Tibial nerve (tissue), 4 donors: ENCODE measurements around the gene TIGIT.
"Not testable (repeated sequence)": the region's sequence is repeated elsewhere in the genome, so short reads cannot be mapped to it uniquely, and the experiment has no call there.

Experiments
- CTCF ChIP-seq, 5 experiments: fragments of 200-600 bp in 3 of 5; fragments of 450-650 bp in 2 of 5; sonication (generic) in 3 of 5; IDR thresholded peaks; one replicate each; pipeline ENCODE4 v1.5.1; 2016 to 2019; ENCODE audit warnings: antibody characterized with exemption in 5 of 5, mild to moderate bottlenecking in 3 of 5, moderate library complexity in 2 of 5
- EP300 ChIP-seq, 2 donors: sonication (generic); formaldehyde crosslinking; IDR thresholded peaks; one replicate each; pipeline ENCODE4 v1.6.1; 2017; ENCODE audit warnings: antibody characterized with exemption in 2 of 2, mild to moderate bottlenecking in 1 of 2
- POLR2A ChIP-seq, 2 donors: fragments of 450-650 bp; IDR thresholded peaks; one replicate each; pipeline ENCODE4 v1.6.1; 2017; ENCODE audit warnings: antibody characterized with exemption in 2 of 2, mild to moderate bottlenecking in 2 of 2, moderate library complexity in 2 of 2

- TF ChIP-seq CTCF, POLR2A, EP300 (IDR thresholded peaks at IDR 0.05): not testable (repeated sequence)
These were observed 17.0 kb upstream of the TIGIT start for GRCh38 chr3:114276856-114277255.
